GM12891 (cell line): ENCODE data around the gene TRIM47.

Experiments used
- PAX5 ChIP-seq: IDR thresholded peaks from 2 replicates; pipeline ENCODE4 v1.6.1; 2011; ENCODE audit warnings: low read length, moderate library complexity, mild to moderate bottlenecking; ENCODE audit not compliant: insufficient read depth, severe bottlenecking
- POLR2A ChIP-seq: IDR thresholded peaks from 2 replicates; pipeline ENCODE4 v1.6.1; 2011; ENCODE audit warnings: low read depth, low read length, control low read depth
- POLR2AphosphoS5 ChIP-seq: IDR thresholded peaks from 2 replicates; pipeline ENCODE4 v1.6.1; 2011; ENCODE audit warnings: low read depth, low read length, control low read depth
- POU2F2 ChIP-seq: IDR thresholded peaks from 2 replicates; pipeline ENCODE4 v1.6.1; 2011; ENCODE audit warnings: low read depth, mild to moderate bottlenecking, control low read depth, low read length, moderate library complexity
- SPI1 ChIP-seq: IDR thresholded peaks from 2 replicates; pipeline ENCODE4 v1.6.1; 2011; ENCODE audit warnings: low read depth, low read length, control low read depth
- TAF1 ChIP-seq: IDR thresholded peaks from 2 replicates; pipeline ENCODE4 v1.6.1; 2011; ENCODE audit warnings: low read depth, low read length, control low read depth

DNA sequence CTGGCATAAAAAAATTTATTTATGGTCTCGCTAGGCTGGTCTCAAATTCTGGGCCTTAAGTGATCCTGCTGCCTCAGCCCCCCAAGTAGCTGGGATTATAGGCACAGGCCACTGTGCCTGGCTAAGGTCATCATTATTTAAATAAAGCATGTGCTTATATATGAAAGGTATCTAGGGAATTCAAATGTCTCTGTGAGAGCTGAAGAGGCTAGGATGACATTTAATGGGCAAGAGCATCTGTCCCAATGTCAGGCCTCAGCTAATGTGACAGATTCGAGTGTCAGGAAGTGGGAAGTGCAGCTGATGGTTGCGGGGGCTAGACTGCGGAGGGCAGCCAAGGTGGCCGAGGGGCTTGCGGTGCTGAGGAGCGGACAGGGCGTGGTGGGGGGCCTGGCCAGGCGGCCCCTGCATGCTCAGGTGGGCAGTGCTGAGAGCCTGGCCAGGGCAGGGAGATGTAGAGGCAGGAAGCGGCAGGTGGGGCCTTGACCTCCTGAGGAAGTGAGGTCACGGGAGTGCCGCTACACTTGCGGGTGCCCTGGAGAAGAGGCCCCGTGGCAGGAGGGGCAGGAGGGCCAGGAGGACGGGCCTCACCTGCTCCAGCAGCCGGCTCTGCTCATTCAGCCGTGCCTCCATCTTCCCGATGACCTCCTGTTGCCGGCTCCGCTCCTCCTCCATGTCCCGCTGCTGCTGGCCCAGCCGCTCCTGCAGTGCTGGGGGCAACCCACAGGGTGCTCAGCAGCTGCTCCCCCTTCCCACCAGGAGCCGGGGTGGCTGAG is 38.9 kb upstream of the TRIM47 start:
- no peak for TF ChIP-seq POLR2A
- TF ChIP-seq PAX5 = no peak
- TF ChIP-seq POLR2AphosphoS5 = no peak
- TF ChIP-seq TAF1 = no peak
- TF ChIP-seq POU2F2 = no peak
- TF ChIP-seq SPI1 = no peak
